Head of caudate nucleus (tissue), 42 donors: Measurements from ENCODE around the gene TBL3.

Source experiments
- DNase-seq, 42 donors: peaks; one replicate each; pipeline versions ENCODE4 v3.0.0 to v3.0.0-alpha.2; 2020 to 2021; ENCODE audit warnings: mixed read lengths in 7 of 42
- intact Hi-C: fragments of 100-400 bp; cut with DNase I; formaldehyde crosslinking; loops from one replicate; pipeline ENCODE4 v1.15.0; 2022

TBL3 gene

GRCh38 chr16:2025251-2025650 lies 53.4 kb downstream of the TBL3 start:
- intact Hi-C loops: no loop called here
- no peak for DNase-seq

- intact Hi-C loops: no loop called here
Observed at GRCh38 chr16:2025878-2026460, 54.1 kb downstream of the TBL3 start.

GRCh38 chr16:2026461-2027023 lies 54.7 kb downstream of the TBL3 start, which contains the start of gene NHERF2:
NHERF2 (plus strand) TSS chr16:2026902; CDS start chr16:2027006, 104 bp downstream.
- DNase-seq: peak in 20 of 42 donors; percentile 22 to 72 (median 50)
- intact Hi-C loops: no loop called here

More at GRCh38 chr16:2025878-2026460, 54.1 kb downstream of the TBL3 start:
- no peak for DNase-seq

GRCh38 chr16:2027024-2028010 lies 55.5 kb downstream of the TBL3 start:
- DNase-seq: peak in 1 of 42 donors; percentile 29
- intact Hi-C loops: no loop called here

GRCh38 chr16:2028146-2028545 lies 56.3 kb downstream of the TBL3 start:
- intact Hi-C loops: no loop called here
- DNase-seq: no peak

GRCh38 chr16:2028620-2029220 lies 56.9 kb downstream of the TBL3 start:
- intact Hi-C loops: no loop called here
- DNase-seq: no peak

- intact Hi-C loops: no loop called here
- no peak for DNase-seq
Observed at GRCh38 chr16:2029350-2029749, 57.5 kb downstream of the TBL3 start.

- DNase-seq: no peak
- intact Hi-C loops: no loop called here
Observed at GRCh38 chr16:2030036-2030435, 58.2 kb downstream of the TBL3 start.

GRCh38 chr16:2031081-2031577 lies 59.3 kb downstream of the TBL3 start:
- DNase-seq: no peak
- intact Hi-C loops: no loop called here
